GM19240 (cell line): ENCODE results near the gene POLR2A.

Experiments used
- DNase-seq: peaks from one replicate; pipeline ENCODE4 v3.0.0; 2011; ENCODE audit warnings: low spot score; ENCODE audit not compliant: insufficient read length

The POLR2A gene

GRCh38 chr17:7484067-7484918, at the start of gene POLR2A:
POLR2A (plus strand) TSS chr17:7484366.
- DNase-seq, result peak; percentile 88

GRCh38 chr17:7435676-7436555, 48.2 kb upstream of the POLR2A start:
- no peak for DNase-seq

DNA sequence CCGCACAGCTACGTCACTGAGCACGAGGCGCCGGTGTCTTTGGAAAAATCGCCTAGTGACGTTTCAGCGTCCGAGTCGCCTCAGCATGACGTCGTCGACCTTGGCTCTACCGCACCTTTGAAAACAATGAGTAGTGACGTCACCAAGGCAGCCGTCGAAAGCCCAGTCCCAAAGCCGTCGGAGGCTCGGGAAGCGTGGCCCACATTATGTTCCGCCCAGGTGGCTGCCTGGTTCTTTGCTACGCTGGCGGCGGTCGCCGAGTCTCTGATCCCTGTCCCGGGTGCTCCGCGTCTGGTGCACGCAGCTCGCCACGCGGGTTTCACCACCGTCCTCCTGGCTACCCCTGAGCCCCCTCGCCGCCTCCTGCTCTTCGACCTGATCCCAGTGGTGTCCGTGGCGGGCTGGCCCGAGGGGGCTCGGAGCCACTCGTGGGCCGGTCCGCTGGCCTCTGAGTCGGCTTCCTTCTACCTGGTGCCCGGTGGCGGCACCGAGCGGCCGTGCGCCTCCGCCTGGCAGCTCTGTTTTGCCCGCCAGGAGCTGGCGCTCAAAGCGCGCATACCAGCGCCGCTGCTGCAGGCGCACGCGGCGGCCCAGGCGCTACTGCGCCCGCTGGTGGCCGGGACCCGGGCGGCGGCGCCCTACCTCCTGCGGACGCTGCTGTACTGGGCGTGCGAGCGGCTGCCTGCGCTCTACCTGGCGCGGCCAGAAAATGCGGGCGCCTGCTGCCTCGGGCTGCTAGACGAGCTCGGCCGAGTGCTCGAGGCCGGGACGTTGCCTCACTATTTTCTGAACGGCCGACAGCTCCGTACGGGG, 47.4 kb upstream of the POLR2A start:
- DNase-seq, result no peak

GRCh38 chr17:7437369-7437863, 46.8 kb upstream of the POLR2A start:
- no peak for DNase-seq

DNA sequence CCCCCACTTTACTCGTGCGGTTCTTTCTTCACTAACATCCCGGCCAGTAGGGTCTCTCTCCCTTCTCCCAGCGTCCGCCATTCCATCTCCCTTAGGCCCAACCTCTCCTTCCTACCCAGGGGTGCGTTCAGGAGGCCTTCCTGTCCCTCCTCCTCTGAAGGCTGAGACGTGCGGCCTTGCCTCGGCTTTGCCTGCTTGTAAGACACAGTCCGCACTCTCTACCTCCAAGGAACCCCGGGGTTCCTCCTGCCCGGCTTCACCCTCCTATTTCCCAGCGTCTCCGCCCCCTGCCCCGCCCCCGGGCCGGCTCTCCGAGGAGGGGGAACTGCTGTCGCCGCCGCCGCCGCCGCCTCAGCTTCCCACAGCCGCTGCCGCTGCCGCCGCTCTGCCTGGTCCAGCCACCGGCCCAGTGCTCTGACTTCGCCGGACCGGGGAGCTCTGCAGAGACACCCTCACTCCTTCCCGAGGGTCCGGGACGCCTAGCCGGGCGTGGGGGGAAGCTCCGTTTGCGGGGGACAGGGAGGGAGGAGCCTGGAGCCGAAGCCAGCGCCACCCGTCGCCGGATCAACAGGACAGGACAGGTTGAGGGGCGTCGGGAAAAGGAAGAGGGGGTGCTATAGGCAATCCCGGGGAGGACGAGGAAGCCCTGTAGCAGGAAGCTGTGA, 46.1 kb upstream of the POLR2A start:
- DNase-seq, result no peak

GRCh38 chr17:7438656-7439460, 45.3 kb upstream of the POLR2A start:
- no peak for DNase-seq

- no peak for DNase-seq
Observed at GRCh38 chr17:7439462-7440112, 44.6 kb upstream of the POLR2A start, which contains the start of gene FGF11. FGF11 (plus strand) TSS chr17:7439512; CDS start chr17:7439621, 109 bp downstream.

- no peak for DNase-seq
Observed at GRCh38 chr17:7440113-7440833, 43.9 kb upstream of the POLR2A start.

DNA sequence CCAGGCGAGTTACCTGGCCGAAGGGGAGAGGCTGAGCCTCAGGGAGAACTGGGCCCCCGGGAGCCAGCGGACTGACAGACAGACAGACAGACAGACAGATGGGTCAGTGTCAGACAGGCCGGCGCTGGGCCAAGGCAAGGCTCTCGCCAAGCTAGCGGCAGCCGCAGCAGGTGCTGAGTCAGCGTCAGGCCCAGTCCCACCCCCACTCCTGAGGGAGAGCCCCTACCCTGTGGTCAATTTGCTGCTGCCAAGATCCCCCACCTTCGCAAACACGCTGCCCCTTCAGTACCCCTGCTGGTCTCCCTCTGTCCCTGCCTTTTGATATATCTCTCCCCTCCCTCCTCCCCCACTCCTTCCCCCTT, 43.4 kb upstream of the POLR2A start:
- no peak for DNase-seq

- DNase-seq, result no peak
Observed at GRCh38 chr17:7441266-7441665, 42.9 kb upstream of the POLR2A start.

GRCh38 chr17:7442142-7442541, 42.0 kb upstream of the POLR2A start:
- no peak for DNase-seq

DNA sequence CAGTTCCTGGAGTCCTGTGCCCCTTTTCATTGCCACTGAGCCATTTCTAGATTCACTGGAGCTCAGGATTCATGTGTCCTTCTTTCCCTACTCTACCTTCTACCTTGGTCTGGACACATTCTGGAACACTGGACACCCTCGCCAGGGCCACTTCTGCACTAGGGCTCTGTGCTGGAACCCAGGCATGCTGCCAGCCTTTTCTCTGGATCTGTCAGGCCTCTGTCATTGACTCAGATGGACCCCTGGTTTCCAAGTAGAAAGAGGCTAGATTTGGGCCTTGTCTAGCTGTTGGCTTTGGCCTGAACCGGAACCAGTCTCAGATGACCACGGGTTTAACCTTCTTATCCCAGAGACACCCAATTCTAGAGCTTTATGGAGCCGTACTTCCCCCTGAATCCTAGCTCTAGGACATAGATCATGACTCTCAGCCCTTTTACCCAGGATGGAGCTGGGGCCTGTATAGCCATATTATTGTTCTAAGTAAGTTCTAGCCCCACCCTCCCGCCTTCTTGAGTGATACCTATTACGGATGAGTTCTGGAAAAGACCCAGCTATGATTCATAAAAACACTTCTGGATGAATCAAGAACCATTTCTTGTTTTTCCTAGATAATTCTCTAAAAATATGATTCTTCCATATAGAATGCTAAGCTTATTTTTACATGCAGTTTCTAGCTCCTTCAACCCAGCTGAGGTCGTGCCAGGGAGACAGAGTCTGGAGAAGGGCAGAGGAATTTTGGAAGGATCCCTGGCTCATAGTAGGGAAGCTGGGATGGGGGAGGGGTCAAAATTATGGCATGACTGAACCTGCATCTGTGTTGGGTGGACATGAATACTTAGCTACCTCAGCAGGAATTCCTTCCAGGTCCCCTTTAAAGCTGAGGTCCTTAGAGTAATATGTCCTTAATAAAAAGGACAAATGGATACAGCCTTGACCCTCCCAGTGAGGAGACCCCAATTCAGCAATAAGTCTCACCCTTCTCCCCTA, 40.4 kb upstream of the POLR2A start:
- no peak for DNase-seq

GRCh38 chr17:7444682-7445618, 39.2 kb upstream of the POLR2A start, which contains the start of gene CHRNB1:
CHRNB1 (plus strand) TSS chr17:7445061; CDS start chr17:7445128, 67 bp downstream.
- DNase-seq, result no peak

DNA sequence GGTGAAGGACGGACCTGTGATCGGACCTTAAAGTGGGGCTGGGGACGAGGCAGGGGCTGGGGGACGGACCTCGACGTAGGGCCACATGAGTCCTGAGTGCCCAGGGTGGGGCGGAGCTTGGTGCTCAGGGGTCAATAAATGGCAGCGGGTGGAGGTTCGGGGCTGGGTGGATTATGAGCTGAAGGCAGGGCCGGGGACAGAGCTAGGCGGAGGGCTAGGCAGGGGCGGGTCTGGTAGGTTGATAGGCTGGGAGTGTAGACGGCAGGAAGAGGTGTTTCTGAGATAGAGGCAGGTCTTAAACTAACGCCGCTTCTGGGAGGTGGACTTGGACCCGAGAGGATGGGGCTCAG, 38.6 kb upstream of the POLR2A start:
- no peak for DNase-seq

DNA sequence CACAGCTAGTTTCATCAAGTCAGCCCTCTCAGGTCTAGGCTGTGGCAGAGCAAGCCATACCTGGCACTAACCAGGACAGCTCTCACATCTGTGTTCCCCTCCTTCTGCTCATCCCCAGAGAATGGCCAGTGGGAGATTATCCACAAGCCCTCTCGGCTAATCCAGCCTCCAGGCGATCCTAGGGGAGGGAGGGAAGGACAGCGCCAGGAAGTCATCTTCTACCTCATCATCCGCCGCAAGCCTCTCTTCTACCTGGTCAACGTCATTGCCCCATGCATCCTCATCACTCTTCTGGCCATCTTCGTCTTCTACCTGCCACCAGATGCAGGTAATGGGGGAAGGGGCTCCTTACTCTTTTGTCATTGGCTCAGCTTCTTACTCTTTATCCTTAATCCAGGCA, 35.7 kb upstream of the POLR2A start:
- DNase-seq, result no peak

GRCh38 chr17:7459961-7460545, 24.1 kb upstream of the POLR2A start:
- DNase-seq, result no peak
